Measurements from ENCODE around the gene GALT. TPM values are rescaled to one million over a fixed set of nuclear protein-coding genes. Genes with fewer than 3 reads are reported as not detected.
A peak's percentile ranks its signal among the peaks of the same experiment; 100 is the strongest.

The GALT gene
- total RNA-seq, 2 donors from 2014 or later: 37.8 to 45.6 TPM

DNA sequence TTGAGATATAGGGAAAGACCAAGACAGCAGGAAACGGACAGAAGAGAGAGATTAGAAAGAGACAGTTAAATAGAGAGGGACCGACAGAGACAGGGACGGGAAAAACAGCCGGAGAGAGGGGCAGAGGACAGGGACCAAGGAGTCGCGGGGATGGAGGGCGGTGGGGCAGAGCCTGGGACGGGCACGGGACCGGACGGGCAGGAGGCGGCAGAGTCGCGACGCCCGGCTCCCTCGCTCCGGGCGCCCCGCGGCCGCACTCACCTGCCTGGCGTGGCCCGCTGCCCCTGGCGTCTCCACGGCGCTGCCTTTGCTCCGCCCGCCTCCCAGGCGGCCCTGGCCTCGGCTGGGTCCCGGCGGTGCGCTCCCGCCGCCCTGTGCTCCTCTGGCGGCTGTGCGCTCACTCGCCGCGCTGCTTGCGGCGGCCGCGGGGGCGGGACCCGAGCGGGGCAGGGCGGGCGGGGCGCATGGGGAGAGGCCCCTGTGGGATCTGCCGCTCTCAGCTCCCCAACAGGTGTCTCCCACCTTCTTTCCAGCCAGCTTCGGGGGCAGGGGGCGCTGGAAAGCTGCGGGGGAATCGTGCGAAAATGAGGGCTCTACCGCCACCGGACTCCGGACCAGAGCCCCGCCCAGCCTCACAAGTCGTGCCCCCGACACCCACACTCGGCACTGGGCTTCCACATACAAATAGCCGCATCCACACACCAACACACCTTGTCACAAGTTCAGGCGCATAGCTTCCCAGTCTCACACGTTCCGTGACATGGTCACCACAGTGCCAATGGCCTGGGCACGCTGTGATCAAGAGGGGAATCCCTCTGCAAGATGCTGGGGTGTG, 17.6 kb upstream of the GALT start, which contains the start of gene ARID3C:
ARID3C (minus strand) TSS at position 411 of the 835 bp plus-strand sequence. CDS start 1,052 bp downstream, outside the sequence.
- peaks cover 61% of the 10 kb centered on the region for H3K27me3 ChIP-seq
- H3K4me1 ChIP-seq: no peaks in the 10 kb centered on the region
- H3K4me3 ChIP-seq: peak within 1 kb of the TSS; percentile 33
- intact Hi-C loops (cut with DNase I): no loop called here
- H3K9me3 ChIP-seq: no peaks in the 10 kb centered on the region
- no peaks in the 10 kb centered on the region for H3K36me3 ChIP-seq
- DNase-seq: no peak
- peak within 1 kb of the TSS; percentile 40 to 64 for H3K9ac ChIP-seq (ENCODE audit: low read depth in 2 of 2, low read length in 2 of 2)
- TF ChIP-seq, protein P1, sequence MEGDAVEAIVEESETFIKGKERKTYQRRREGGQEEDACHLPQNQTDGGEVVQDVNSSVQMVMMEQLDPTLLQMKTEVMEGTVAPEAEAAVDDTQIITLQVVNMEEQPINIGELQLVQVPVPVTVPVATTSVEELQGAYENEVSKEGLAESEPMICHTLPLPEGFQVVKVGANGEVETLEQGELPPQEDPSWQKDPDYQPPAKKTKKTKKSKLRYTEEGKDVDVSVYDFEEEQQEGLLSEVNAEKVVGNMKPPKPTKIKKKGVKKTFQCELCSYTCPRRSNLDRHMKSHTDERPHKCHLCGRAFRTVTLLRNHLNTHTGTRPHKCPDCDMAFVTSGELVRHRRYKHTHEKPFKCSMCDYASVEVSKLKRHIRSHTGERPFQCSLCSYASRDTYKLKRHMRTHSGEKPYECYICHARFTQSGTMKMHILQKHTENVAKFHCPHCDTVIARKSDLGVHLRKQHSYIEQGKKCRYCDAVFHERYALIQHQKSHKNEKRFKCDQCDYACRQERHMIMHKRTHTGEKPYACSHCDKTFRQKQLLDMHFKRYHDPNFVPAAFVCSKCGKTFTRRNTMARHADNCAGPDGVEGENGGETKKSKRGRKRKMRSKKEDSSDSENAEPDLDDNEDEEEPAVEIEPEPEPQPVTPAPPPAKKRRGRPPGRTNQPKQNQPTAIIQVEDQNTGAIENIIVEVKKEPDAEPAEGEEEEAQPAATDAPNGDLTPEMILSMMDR (IDR thresholded peaks at IDR 0.05): no peak
- H3K27ac ChIP-seq: no peak within 1 kb of the TSS

DNA sequence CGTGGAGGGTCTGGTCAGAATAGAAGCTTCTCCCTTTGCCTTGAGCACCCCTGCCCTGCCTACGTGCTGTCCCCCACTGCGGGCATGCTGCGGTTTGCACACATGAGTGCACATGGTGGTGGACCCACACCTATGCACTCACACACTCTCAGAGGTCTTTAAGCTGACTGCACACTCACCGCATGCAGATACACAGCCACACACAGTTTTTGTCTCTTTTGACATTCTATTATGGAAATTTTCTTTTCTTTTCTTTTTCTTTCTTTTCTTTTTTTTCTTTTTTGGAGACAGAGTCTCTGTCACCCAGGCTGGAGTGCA, 17.0 kb upstream of the GALT start:
- DNase-seq: no peak
- intact Hi-C loops (cut with DNase I): no loop called here
- Histone ChIP-seq H3K9me3 (no peaks in the 10 kb centered on the region), H3K27me3 (peaks cover 55% of the 10 kb centered on the region), H3K9ac (ENCODE audit: low read depth in 2 of 2, low read length in 2 of 2) (peak overlapping the region in 1 of 2 donors; percentile 14), H3K4me3 (no peak overlapping the region), H3K36me3 (no peaks in the 10 kb centered on the region), H3K27ac (no peak overlapping the region), H3K4me1 (no peaks in the 10 kb centered on the region)
- TF ChIP-seq, protein P1 (IDR thresholded peaks at IDR 0.05): no peak

DNA sequence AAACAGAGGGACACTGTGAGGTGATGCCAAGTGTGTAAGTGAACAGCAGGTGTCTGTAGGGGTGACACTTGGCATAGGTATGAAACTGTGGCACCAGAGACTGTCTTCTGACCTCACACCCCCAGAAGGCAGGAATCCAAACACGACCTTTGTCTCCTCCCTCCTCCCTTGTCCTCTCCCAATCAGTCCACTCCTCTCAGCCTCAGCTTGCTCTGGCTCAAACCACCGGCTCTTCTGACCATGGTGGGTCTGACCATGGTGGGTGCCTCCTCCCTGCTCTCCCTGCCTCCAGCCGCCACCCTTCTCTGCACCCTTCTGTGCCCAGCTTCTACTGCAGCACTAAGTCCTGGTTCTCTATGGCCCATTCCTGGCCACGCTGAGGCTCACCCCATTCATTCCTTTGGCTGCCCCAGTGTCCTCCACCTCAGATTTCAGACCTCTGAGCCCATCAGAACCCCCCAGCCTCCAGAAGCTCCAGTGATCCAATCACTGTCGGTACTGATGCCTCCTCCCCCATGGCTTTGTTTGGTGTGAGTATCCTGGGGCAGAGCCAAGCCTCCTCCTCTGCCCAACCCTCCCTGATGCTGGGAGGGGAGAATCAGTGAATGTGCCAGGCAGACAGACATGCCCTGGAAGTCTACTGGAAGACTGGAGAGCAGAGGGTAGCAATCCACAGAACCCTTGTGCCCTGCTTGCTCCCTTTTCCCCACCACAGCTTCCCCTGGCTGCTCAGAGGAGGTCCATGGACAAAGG, 15.9 kb upstream of the GALT start:
- peaks cover 45% of the 10 kb centered on the region for H3K27me3 ChIP-seq

DNA sequence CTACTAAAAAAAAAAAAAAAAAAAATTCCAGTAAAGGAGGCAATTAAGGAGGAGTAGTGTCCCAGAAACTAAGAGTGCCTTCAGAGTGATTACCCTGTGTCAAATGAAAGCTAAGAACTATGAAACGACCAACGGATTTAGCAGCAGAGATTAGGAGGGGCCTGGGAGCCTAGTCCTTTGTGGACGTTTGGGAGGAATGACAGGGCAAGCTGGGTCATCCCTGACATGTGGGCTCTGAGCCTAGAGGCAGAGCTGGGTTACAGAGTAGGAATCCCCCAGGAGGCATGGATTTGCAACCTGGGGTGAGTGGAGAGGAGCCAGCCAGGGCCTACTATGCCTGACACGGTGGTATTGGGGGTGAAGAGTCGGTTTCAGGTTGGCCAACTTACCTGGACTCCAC, 13.3 kb upstream of the GALT start:
- peaks cover 19% of the 10 kb centered on the region for H3K27me3 ChIP-seq
- H3K27ac ChIP-seq: no peak overlapping the region
- H3K4me3 ChIP-seq: no peak overlapping the region
- H3K4me1 ChIP-seq: no peaks in the 10 kb centered on the region
- DNase-seq: no peak
- TF ChIP-seq, protein P1 (IDR thresholded peaks at IDR 0.05): no peak
- H3K9ac ChIP-seq (ENCODE audit: low read depth in 2 of 2, low read length in 2 of 2): no peak overlapping the region
- no peaks in the 10 kb centered on the region for H3K9me3 ChIP-seq
- intact Hi-C loops (cut with DNase I): no loop called here
- H3K36me3 ChIP-seq: no peaks in the 10 kb centered on the region

More for the DNA sequence above, 15.9 kb upstream of the GALT start:
- TF ChIP-seq, protein P1 (IDR thresholded peaks at IDR 0.05): no peak
- Histone ChIP-seq H3K9ac (ENCODE audit: low read depth in 2 of 2, low read length in 2 of 2) (peak overlapping the region in 1 of 2 donors; percentile 43), H3K9me3 (no peaks in the 10 kb centered on the region), H3K27ac (no peak overlapping the region), H3K4me3 (no peak overlapping the region), H3K4me1 (no peaks in the 10 kb centered on the region), H3K36me3 (no peaks in the 10 kb centered on the region)
- intact Hi-C loops (cut with DNase I): no loop called here
- no peak for DNase-seq

DNA sequence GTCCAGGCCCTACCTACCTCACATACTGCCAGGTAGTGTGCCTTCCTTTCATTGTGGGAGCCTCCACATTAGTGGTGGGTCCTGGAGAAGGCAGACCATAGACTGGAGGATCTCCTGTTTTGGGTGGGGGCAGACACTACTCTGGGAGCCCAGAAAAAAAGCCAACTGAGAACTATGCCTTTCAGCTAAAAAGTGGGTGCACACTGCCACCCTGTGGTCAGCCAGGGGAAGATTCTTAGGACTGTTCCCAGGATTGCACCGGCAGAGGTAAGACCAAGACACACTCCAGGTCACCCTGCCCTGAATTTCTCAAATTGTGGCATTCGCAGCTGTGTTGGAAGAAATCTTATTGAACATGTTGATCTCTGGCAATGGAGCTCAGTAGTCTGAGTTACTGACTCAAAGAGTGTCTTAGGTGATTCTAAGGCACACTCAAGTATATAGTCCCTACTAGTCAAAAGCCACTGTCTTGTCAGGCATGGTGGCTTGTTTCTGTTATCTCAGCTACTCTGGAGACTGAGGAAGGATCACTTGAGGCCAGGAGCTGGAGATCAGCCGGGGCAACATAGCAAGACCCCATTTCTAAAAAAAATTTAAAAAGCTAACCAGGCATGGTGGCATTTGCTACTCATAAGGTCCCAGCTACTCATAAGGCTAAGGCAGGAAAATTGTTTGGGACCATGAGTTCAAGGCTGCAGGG, 12.5 kb upstream of the GALT start:
- H3K4me3 ChIP-seq: no peak overlapping the region
- TF ChIP-seq, protein P1 (IDR thresholded peaks at IDR 0.05): peak; percentile 79
- no peaks in the 10 kb centered on the region for H3K4me1 ChIP-seq
- no peaks in the 10 kb centered on the region for H3K36me3 ChIP-seq
- intact Hi-C loops (cut with DNase I): no loop called here
- H3K9me3 ChIP-seq: no peaks in the 10 kb centered on the region
- H3K27ac ChIP-seq: no peak overlapping the region
- H3K9ac ChIP-seq (ENCODE audit: low read depth in 2 of 2, low read length in 2 of 2): no peak overlapping the region
- H3K27me3 ChIP-seq: peaks cover 11% of the 10 kb centered on the region
- peak; percentile 72 for DNase-seq

Measured in colonic mucosa (tissue), 4 donors.